Colon (tissue), 2 donors: ENCODE results near the gene FAM193A.
"Not testable (repeated sequence)": the region's sequence is repeated elsewhere in the genome, so short reads cannot be mapped to it uniquely, and the experiment has no call there.

Experiments used
- FAIRE-seq: peaks from 2 replicates; lab custom pipeline; 2012; peaks lifted over from hg19 to GRCh38; lab: Jason Lieb, UNC
- donor health status: control.
- donor health status: control.

FAM193A gene

GRCh38 chr4:2578106-2578505, 41.7 kb downstream of the FAM193A start:
- FAIRE-seq, result no peak

- FAIRE-seq, result no peak
Measured at GRCh38 chr4:2579910-2580309, 43.5 kb downstream of the FAM193A start.

- FAIRE-seq, result no peak
Measured at GRCh38 chr4:2583092-2583491, 46.6 kb downstream of the FAM193A start.

GRCh38 chr4:2583517-2583916, 47.1 kb downstream of the FAM193A start:
- no peak for FAIRE-seq

- no peak for FAIRE-seq
Measured at GRCh38 chr4:2586502-2586901, 50.1 kb downstream of the FAM193A start.

GRCh38 chr4:2587213-2587823, 50.9 kb downstream of the FAM193A start:
- no peak for FAIRE-seq

- FAIRE-seq, result no peak
Measured at GRCh38 chr4:2588259-2588658, 51.8 kb downstream of the FAM193A start.

- FAIRE-seq, result no peak
Measured at GRCh38 chr4:2591189-2591588, 54.7 kb downstream of the FAM193A start.

GRCh38 chr4:2592014-2592413, 55.6 kb downstream of the FAM193A start:
- not testable (repeated sequence) for FAIRE-seq

- no peak for FAIRE-seq
Measured at GRCh38 chr4:2592572-2592971, 56.1 kb downstream of the FAM193A start.

GRCh38 chr4:2593003-2593402, 56.6 kb downstream of the FAM193A start:
- no peak for FAIRE-seq

GRCh38 chr4:2595436-2595835, 59.0 kb downstream of the FAM193A start:
- FAIRE-seq, result no peak

GRCh38 chr4:2595952-2596552, 59.6 kb downstream of the FAM193A start:
- FAIRE-seq, result no peak

- no peak for FAIRE-seq
Measured at GRCh38 chr4:2596611-2597010, 60.2 kb downstream of the FAM193A start.

GRCh38 chr4:2598511-2599303, 62.3 kb downstream of the FAM193A start:
- no peak for FAIRE-seq

- no peak for FAIRE-seq
Measured at GRCh38 chr4:2599304-2599654, 62.8 kb downstream of the FAM193A start.

GRCh38 chr4:2600878-2601277, 64.4 kb downstream of the FAM193A start:
- FAIRE-seq, result no peak

GRCh38 chr4:2604614-2605013, 68.2 kb downstream of the FAM193A start:
- no peak for FAIRE-seq

- FAIRE-seq, result no peak
Measured at GRCh38 chr4:2606960-2607506, 70.6 kb downstream of the FAM193A start.

GRCh38 chr4:2607822-2608221, 71.4 kb downstream of the FAM193A start:
- no peak for FAIRE-seq

- FAIRE-seq, result no peak
Measured at GRCh38 chr4:2608291-2608690, 71.8 kb downstream of the FAM193A start.

- FAIRE-seq, result no peak
Measured at GRCh38 chr4:2615821-2616220, 79.4 kb downstream of the FAM193A start.

GRCh38 chr4:2617955-2618354, 81.5 kb downstream of the FAM193A start:
- FAIRE-seq, result no peak
